Fibroblast of pulmonary artery (primary cell): ENCODE measurements around the gene MACROD2.
A peak's percentile ranks its signal among the peaks of the same experiment; 100 is the strongest.

Experiments used
- DNase-seq: peaks from one replicate; pipeline ENCODE4 v3.0.0-alpha.2; 2010; ENCODE audit warnings: low read depth
- H3K4me3 ChIP-seq: replicated peaks from 2 replicates; pipeline ENCODE4 v1.5.1; 2011; ENCODE audit warnings: low read depth, mild to moderate bottlenecking, control low read depth, low read length, moderate library complexity
- TF ChIP-seq, protein P1 (sequence below): IDR thresholded peaks from 2 replicates; pipeline ENCODE4 v1.5.1; 2011; ENCODE audit warnings: mild to moderate bottlenecking, control low read depth, low read length, inconsistent platforms; ENCODE audit errors: missing control alignments

The MACROD2 gene

DNA sequence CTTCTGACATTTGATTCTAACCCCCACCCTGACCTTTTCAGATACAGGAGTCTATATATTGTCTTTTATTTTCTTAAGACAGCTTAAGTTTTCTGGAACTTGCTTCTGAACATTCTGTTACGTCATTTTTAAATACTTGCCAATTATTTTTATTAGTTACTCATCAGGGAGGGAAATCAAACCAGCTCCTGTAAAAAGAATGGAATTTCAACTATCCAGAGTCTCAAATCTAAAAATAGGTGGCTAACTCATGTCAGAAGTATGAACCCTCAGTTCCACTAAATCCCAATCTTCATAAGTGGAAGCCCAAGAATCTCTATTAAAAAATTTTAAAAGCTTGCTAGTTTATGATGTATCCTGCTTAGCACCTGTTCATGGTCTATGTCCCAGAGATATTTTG, 1677.9 kb downstream of the MACROD2 start:
- peak; percentile 61 for DNase-seq
- TF ChIP-seq, protein P1, sequence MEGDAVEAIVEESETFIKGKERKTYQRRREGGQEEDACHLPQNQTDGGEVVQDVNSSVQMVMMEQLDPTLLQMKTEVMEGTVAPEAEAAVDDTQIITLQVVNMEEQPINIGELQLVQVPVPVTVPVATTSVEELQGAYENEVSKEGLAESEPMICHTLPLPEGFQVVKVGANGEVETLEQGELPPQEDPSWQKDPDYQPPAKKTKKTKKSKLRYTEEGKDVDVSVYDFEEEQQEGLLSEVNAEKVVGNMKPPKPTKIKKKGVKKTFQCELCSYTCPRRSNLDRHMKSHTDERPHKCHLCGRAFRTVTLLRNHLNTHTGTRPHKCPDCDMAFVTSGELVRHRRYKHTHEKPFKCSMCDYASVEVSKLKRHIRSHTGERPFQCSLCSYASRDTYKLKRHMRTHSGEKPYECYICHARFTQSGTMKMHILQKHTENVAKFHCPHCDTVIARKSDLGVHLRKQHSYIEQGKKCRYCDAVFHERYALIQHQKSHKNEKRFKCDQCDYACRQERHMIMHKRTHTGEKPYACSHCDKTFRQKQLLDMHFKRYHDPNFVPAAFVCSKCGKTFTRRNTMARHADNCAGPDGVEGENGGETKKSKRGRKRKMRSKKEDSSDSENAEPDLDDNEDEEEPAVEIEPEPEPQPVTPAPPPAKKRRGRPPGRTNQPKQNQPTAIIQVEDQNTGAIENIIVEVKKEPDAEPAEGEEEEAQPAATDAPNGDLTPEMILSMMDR: no peak
- no peak overlapping the region for H3K4me3 ChIP-seq

DNA sequence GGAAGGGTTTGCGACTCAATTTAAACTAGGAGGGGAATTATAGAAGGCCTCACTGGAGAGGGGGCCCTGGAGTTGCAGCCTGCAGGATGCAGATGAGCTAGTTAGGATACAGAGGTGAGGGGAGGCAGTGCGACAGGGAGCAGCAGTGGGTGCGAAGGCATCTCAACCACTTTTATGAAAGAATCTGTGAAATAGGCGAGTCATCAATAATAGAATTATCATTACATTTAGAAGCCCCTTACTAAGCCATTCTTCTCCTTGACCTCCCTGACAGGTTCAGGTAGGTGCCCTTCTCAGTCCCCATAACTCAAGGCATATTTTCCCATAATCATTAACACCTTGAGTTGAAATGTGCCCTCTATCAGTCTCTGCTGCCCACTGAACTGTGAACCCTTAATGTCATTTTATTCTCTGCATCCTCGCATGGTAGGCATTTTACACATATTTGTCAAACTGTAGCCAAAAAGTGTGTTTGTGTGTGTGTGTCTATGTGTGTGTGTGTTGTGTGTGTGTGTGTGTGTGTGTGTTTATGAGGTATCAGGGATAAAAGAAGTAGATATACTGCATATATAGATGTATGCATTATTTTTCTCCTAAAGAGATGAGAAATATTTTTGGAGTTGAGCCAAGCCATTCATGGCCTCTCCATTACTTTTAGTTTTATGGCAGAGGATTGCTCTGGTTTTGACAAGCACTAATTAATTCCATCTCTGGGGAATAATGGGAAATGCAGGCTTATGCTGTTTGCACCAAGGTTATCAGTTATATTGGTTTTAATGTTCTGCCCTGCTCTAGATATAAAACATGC, 1679.1 kb downstream of the MACROD2 start:
- TF ChIP-seq, protein P1: no peak
- no peak overlapping the region for H3K4me3 ChIP-seq
- DNase-seq: no peak

DNA sequence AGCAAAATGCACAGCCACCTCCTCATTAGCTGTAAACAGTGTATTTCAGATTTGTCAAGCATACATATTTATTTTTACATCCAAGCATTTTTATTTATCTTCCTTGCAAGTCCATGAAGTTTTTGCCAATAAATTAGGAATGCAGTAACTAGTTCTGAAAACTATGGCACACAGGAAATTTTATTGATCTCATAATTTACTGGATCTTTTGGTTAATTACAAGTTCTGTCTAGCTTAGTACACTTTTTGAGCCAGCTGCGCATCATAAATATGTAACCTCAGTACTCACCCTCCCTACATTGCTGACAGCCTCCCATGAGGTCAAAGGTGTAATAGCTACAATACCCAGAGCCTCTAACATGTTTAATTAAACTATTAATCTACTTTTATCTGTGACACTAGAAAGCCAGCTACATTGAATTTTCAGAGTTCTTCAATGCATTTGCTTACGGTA, 1679.8 kb downstream of the MACROD2 start:
- DNase-seq: no peak
- TF ChIP-seq, protein P1: no peak

DNA sequence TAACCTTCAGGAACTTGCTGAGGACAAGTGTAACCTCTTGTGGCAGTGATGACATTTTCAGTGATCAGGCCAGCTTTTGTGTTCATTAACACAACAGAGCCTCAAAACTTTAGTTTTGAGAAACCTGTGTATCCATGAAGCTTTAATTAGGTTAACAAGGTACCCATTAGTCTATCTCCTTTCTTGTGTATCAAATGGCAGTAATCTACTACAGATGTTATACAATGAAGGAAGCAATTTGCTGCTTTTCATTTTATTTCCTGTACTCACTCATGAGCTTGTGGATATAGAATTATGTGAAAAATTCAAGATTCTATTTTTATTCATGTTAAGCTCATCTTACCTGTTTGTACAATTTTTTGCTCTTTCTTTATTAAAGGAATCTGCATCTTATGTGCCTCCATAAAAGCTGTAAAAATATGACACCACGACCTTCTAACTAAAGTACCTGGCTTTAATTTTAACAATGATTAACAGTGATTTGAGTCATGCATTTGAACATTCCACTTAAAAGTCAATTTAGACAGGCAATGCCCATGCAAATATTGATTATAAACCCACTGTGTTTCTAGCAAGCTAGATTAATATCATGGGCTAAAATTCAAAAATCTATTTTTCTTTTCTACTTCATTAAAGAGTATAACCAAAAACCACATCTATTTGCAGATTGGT, 1680.6 kb downstream of the MACROD2 start:
- no peak for DNase-seq
- TF ChIP-seq, protein P1: no peak
- no peak overlapping the region for H3K4me3 ChIP-seq

More for the DNA sequence above, 1679.8 kb downstream of the MACROD2 start:
- no peak overlapping the region for H3K4me3 ChIP-seq

DNA sequence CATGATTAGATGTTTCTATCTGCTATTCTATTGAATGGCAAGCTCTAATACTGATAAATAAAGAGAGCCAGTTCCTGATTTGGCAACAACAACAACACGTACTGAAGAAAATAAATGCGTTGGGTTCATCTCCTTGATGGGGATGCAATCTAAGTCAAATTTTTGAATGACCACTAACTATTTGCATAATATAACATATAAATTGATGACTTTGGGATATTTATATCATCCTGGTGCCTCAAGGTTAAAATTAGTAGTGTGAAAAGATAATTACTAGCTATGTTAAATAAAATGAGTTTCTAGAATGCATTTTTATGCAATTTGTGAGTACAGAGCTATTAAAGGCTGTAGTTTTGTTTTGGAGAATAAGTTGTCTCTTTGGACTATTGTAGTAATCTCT, 1681.5 kb downstream of the MACROD2 start:
- no peak for DNase-seq
- no peak overlapping the region for H3K4me3 ChIP-seq
- TF ChIP-seq, protein P1: no peak

DNA sequence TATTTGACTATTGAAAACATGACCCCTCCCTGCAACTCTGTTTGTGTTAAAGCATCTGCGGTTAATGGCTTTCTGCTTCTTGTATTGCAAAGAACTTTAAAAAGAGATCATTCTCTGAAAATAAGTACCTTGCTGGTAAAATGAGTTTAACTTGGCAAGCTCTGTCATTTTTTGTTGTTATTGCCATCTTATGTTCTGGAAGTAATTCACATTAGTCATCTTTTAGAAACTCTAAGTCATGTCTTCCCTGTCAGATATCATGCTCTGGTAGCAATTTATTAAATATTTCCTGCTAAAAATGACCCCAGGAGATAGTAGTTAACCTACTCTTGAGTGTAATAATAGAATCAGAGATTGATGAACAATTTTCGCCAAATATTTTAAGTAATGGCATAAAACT, 1687.4 kb downstream of the MACROD2 start:
- TF ChIP-seq, protein P1: no peak
- no peak overlapping the region for H3K4me3 ChIP-seq
- DNase-seq: peak; percentile 3
